ENCODE data around the gene TACC3.

DNA sequence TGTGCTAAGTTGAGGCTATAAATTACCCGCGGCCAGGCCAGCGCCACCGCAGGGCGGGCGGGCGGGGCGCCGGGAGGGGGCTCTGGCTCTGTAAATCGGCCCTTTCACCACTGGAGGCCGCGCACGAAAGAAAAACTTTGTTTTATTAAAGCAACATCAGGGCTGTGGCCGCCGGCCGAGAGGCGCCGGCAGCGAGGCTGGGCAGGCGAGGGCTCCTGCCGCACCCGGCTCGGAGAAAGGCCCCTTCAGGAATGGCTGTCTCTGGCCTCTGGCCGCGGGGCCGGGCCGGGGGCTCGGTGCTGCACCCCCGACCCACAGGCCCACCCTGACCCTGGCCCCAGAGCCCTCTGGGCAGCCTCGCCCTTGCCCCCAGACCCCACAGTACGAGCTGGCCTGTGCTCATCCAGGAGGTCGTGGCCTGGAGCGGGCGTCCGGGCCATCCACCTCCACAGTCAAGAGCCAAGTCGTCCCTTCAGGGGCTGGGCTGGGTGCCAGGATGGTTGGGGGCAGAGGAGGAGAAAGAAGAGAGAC is 42.3 kb downstream of the TACC3 start:
- TF ChIP-seq, protein P1, sequence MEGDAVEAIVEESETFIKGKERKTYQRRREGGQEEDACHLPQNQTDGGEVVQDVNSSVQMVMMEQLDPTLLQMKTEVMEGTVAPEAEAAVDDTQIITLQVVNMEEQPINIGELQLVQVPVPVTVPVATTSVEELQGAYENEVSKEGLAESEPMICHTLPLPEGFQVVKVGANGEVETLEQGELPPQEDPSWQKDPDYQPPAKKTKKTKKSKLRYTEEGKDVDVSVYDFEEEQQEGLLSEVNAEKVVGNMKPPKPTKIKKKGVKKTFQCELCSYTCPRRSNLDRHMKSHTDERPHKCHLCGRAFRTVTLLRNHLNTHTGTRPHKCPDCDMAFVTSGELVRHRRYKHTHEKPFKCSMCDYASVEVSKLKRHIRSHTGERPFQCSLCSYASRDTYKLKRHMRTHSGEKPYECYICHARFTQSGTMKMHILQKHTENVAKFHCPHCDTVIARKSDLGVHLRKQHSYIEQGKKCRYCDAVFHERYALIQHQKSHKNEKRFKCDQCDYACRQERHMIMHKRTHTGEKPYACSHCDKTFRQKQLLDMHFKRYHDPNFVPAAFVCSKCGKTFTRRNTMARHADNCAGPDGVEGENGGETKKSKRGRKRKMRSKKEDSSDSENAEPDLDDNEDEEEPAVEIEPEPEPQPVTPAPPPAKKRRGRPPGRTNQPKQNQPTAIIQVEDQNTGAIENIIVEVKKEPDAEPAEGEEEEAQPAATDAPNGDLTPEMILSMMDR (tag by site-specific recombination; IDR thresholded peaks at IDR 0.05), result no peak
- TF ChIP-seq KLF9 (tag by site-specific recombination; IDR thresholded peaks at IDR 0.05; ENCODE audit: low read depth) (no peak), OSR2 (tag by site-specific recombination; IDR thresholded peaks at IDR 0.05) (no peak), ZSCAN23 (tag by site-specific recombination; IDR thresholded peaks at IDR 0.05) (no peak), ZBTB7A (tag by site-specific recombination; IDR thresholded peaks at IDR 0.05; ENCODE audit: low read depth) (no peak), KLF16 (tag by site-specific recombination; IDR thresholded peaks at IDR 0.05) (no peak), TRIM28 (IDR thresholded peaks at IDR 0.05; ENCODE audit: borderline replicate concordance, low read length) (no peak), ZNF350 (tag by site-specific recombination; IDR thresholded peaks at IDR 0.05) (no peak), ZNF600 (tag by site-specific recombination; IDR thresholded peaks at IDR 0.05) (no peak), ZNF701 (tag by site-specific recombination; IDR thresholded peaks at IDR 0.05) (no peak), SETDB1 (IDR thresholded peaks at IDR 0.05; ENCODE audit: insufficient read length, low read length) (no peak)
- TF ChIP-seq, protein P2, sequence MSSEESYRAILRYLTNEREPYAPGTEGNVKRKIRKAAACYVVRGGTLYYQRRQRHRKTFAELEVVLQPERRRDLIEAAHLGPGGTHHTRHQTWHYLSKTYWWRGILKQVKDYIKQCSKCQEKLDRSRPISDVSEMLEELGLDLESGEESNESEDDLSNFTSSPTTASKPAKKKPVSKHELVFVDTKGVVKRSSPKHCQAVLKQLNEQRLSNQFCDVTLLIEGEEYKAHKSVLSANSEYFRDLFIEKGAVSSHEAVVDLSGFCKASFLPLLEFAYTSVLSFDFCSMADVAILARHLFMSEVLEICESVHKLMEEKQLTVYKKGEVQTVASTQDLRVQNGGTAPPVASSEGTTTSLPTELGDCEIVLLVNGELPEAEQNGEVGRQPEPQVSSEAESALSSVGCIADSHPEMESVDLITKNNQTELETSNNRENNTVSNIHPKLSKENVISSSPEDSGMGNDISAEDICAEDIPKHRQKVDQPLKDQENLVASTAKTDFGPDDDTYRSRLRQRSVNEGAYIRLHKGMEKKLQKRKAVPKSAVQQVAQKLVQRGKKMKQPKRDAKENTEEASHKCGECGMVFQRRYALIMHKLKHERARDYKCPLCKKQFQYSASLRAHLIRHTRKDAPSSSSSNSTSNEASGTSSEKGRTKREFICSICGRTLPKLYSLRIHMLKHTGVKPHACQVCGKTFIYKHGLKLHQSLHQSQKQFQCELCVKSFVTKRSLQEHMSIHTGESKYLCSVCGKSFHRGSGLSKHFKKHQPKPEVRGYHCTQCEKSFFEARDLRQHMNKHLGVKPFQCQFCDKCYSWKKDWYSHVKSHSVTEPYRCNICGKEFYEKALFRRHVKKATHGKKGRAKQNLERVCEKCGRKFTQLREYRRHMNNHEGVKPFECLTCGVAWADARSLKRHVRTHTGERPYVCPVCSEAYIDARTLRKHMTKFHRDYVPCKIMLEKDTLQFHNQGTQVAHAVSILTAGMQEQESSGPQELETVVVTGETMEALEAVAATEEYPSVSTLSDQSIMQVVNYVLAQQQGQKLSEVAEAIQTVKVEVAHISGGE (tag by site-specific recombination; conservative IDR thresholded peaks at IDR 0.05; ENCODE audit: low read depth), result no peak
- TF ChIP-seq, protein P3, sequence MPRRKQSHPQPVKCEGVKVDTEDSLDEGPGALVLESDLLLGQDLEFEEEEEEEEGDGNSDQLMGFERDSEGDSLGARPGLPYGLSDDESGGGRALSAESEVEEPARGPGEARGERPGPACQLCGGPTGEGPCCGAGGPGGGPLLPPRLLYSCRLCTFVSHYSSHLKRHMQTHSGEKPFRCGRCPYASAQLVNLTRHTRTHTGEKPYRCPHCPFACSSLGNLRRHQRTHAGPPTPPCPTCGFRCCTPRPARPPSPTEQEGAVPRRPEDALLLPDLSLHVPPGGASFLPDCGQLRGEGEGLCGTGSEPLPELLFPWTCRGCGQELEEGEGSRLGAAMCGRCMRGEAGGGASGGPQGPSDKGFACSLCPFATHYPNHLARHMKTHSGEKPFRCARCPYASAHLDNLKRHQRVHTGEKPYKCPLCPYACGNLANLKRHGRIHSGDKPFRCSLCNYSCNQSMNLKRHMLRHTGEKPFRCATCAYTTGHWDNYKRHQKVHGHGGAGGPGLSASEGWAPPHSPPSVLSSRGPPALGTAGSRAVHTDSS (tag by site-specific recombination; IDR thresholded peaks at IDR 0.05), result no peak
- TF ChIP-seq, protein P4, sequence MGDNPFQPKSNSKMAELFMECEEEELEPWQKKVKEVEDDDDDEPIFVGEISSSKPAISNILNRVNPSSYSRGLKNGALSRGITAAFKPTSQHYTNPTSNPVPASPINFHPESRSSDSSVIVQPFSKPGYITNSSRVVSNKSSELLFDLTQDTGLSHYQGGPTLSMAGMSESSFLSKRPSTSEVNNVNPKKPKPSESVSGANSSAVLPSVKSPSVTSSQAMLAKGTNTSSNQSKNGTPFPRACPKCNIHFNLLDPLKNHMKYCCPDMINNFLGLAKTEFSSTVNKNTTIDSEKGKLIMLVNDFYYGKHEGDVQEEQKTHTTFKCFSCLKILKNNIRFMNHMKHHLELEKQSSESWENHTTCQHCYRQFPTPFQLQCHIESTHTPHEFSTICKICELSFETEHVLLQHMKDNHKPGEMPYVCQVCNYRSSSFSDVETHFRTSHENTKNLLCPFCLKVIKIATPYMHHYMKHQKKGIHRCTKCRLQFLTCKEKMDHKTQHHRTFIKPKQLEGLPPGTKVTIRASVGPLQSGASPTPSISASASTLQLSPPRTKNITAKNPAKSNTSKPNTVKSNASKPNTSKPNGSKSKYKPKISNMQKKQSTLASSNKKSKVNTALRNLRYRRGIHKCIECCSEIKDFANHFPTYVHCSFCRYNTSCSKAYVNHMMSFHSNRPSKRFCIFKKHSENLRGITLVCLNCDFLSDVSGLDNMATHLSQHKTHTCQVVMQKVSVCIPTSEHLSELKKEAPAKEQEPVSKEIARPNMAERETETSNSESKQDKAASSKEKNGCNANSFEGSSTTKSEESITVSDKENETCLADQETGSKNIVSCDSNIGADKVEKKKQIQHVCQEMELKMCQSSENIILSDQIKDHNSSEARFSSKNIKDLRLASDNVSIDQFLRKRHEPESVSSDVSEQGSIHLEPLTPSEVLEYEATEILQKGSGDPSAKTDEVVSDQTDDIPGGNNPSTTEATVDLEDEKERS (tag by site-specific recombination; IDR thresholded peaks at IDR 0.05), result no peak

All from HEK293 (cell line).